AG10803 (cell line): Measurements from ENCODE around the gene RECQL.

Source experiments
- DNase-seq: peaks from one replicate; pipeline ENCODE4 v3.0.0; 2010; ENCODE audit warnings: low read depth
- H3K4me3 ChIP-seq: 2 replicates; pipeline ENCODE4 v1.5.1; 2011; ENCODE audit warnings: mild to moderate bottlenecking, low read length, control low read depth
- CTCF ChIP-seq: conservative IDR thresholded peaks from 2 replicates; pipeline ENCODE4 v1.5.1; 2011; ENCODE audit warnings: mild to moderate bottlenecking, low read length, control low read depth, inconsistent platforms

RECQL gene

GRCh38 chr12:21453312-21453852 is 48.1 kb downstream of the RECQL start:
- H3K4me3 ChIP-seq, result no peak overlapping the region
- no peak for TF ChIP-seq CTCF
- no peak for DNase-seq

GRCh38 chr12:21451529-21451928 is 49.9 kb downstream of the RECQL start:
- H3K4me3 ChIP-seq, result no peak overlapping the region
- 0 out of 2 replicates have a peak, but pooled peaks have one; percentile 5 for TF ChIP-seq CTCF
- peak; percentile 40 for DNase-seq

- H3K4me3 ChIP-seq, result no peak overlapping the region
- DNase-seq, result no peak
- no peak for TF ChIP-seq CTCF
These were observed 57.0 kb downstream of the RECQL start for GRCh38 chr12:21444193-21445146.

GRCh38 chr12:21439347-21439746 is 62.1 kb downstream of the RECQL start:
- no peak for TF ChIP-seq CTCF
- DNase-seq, result no peak
- no peak overlapping the region for H3K4me3 ChIP-seq

GRCh38 chr12:21438643-21439042 is 62.8 kb downstream of the RECQL start:
- no peak for TF ChIP-seq CTCF
- DNase-seq, result no peak

GRCh38 chr12:21434699-21435098 is 66.7 kb downstream of the RECQL start:
- no peak for DNase-seq
- no peak for TF ChIP-seq CTCF
- no peak overlapping the region for H3K4me3 ChIP-seq

More at GRCh38 chr12:21438643-21439042, 62.8 kb downstream of the RECQL start:
- peak overlapping the region; percentile 98 for H3K4me3 ChIP-seq

- DNase-seq, result no peak
- TF ChIP-seq CTCF, result no peak
- no peak overlapping the region for H3K4me3 ChIP-seq
These were observed 67.9 kb downstream of the RECQL start for GRCh38 chr12:21433525-21433924.
